Measurements from ENCODE around the gene SLC46A3.
"Not testable (repeated sequence)": the region's sequence is repeated elsewhere in the genome, so short reads cannot be mapped to it uniquely, and the experiment has no call there.

SLC46A3 gene, protein sequence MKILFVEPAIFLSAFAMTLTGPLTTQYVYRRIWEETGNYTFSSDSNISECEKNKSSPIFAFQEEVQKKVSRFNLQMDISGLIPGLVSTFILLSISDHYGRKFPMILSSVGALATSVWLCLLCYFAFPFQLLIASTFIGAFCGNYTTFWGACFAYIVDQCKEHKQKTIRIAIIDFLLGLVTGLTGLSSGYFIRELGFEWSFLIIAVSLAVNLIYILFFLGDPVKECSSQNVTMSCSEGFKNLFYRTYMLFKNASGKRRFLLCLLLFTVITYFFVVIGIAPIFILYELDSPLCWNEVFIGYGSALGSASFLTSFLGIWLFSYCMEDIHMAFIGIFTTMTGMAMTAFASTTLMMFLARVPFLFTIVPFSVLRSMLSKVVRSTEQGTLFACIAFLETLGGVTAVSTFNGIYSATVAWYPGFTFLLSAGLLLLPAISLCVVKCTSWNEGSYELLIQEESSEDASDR

DNA sequence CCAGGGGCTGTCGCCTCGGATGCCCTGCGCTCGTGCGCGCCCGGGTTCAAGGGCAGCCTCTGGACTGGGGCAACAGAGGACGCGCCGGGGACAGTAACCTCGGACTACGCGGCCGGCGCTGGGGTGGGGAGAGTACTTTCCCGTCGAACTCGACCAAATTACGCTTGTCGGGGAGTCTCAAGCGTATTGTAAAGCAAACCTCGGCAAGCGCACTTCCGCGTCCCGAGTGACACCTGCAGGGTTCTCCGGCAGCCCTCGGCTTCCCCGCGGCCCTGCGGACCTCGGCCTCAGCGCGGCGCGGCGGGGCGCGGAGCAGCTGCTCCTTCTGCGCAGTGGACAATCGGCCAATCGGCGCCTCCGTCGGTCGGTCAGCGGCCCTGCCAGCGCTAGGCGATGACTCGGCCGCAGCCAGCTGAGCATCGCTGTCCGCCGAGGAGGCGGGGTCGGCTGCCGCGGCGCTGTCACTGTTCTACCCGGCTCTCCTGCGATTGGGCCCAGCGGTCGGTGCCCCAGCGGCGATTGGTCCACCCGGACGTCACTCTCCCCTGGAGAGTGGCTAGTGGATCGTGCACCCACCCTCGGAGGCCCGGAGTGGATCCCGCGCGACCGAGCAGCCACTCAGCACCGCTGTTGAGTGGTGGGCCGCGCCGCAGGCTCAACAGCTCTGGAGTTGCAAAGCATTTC, at the start of gene SLC46A3:
Gene SLC46A3, minus strand, starts transcription at position 428 of the 684 bp plus-strand sequence. CDS start 972 bp downstream, outside the sequence.
- DNase-seq (ENCODE audit: low spot score), result peak; percentile 99

DNA sequence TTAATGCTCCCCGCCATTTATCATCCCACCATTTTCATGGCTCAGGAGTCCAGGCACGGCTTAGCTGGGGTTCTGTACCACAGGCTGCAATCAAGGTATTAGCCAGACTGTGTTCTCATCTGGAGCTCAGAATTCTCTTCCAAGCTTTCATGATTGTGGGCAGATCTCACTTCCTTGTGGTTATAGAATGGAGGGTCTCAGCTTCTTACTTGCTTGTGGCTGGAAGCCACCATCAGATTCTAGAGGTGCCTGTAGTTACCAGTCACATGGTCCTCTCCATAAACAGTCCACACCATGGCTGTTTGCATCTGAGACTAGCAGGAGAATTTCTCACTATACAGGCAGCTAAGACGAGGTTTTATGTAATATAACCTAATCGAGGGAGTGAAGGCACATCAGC, 45.1 kb upstream of the SLC46A3 start:
- DNase-seq (ENCODE audit: low spot score), result no peak

DNA sequence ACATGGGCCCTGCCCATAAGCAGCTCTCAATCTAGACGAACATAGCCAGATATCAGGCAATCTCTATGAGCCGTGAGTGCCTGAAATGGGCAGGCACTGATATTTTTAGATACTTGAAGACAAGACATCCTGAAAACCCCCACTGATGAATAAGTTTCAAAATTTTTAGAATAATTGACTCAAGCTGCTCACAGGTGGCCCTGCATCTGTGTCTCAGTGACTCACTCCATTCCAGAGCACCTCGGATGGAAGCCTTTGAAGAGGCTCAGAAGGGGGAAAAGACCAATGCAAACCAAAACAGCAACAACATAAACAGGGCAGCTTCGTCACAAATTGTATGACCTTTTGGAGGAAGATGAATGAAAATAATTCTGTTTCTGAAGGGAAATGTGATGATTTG, 42.8 kb upstream of the SLC46A3 start:
- DNase-seq (ENCODE audit: low spot score), result no peak

DNA sequence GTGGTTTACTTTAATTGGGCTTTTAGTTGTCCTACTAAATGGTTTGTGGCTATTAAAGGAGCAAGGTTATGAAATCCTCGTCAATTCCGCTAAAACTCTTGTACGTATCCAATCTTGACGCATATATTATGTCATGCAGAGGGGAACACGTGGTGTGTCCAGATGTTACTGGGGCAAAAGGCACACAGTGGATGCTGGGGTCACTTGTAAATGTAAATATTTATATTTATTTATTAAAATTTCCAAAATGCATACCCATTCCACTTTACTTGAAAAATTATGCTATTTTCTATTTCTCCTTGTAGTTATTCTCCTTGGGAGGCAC, 36.7 kb upstream of the SLC46A3 start:
- no peak for DNase-seq (ENCODE audit: low spot score)

DNA sequence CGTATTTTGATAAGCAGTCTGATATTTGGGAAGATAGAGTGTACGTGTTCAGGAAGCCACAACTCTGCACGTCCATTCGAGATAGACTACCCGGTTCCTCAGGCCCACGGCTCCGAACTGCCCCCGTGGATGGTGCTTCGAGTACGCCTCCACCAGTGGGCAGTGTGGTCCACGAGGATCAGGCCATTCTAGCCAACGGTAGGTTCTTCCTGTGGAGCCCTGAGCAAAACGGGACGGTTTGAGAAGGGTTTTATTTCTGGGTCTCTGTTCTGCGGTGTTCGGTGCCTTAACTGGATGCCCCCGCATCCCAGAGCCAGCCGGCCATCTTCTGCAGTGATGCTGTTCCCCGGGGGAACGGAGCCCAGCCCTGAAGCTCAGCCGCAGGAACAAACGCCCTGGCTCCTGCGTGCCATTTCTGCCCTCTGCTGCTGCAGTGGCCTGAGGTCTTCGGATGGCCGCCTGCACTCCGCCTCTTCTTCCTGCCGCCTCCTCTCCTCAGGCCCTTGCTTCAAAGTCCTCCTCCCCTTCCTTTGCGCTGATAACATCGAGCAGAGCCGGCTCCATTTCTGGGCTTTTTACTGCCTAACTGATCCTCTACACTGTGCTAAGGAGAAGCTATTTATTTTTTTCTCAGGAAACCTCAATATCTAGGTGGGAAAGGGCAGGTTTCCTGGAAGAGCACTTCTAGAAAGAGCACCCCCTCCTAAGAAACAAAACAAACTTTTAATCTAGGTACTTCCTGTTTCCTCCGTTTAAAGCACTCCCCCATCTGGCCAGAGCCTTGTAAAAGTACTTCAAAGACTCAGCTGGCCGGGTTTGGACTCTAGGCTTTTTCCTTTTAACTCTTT, 36.2 kb upstream of the SLC46A3 start:
- DNase-seq (ENCODE audit: low spot score), result no peak

DNA sequence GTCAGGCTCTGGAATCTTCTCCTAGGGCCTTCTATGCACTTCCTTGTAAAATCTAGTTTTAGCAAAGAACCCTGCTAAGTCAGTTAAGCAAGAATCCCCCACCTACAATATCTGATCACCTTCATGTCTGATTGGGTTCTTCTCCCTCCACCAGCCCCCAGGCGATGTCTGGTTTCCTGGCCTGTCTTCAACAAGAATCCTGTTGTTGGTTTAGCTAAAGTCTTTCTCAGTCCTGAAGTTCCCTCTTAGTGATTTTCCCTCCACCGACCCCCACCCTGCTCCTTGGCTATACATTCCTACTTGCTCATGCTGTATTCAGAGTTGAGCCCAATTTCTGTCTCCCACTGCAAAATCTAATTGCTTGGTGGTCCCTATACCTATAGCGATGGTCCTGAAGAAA, 35.2 kb upstream of the SLC46A3 start:
- no peak for DNase-seq (ENCODE audit: low spot score)

DNA sequence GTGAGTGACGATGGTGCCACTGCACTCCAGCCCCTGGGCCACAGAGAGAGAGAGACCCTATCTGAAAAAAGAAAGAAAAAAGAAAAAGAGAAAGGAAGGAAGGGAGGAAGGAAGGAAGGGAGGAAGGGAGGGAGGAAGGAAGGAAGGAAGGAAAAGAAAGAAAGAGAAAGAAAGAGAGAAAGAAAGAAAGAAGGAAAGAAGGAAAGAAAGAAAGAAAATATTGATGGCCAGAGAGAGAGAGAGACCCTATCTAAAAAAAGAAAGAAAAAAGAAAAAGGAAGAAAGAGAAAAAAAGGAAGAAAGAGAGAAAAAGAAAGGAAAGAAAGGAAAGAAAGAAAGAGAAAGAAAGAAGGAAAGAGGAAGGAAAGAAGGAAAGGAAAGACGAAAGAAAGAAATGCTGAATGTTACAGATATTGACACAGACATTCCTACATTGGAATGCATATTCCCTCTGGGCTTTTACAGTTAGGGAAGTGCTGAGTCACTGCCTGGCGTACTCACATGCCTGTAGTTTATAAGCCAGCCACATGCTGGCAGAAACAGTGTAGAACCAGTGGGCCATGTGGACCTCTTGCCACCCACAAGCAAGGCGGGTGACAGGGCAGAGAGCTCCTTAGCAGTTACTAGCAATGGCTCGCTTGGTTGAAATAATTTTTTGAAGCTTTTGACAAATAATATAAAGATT, 34.6 kb upstream of the SLC46A3 start:
- no peak for DNase-seq (ENCODE audit: low spot score)

DNA sequence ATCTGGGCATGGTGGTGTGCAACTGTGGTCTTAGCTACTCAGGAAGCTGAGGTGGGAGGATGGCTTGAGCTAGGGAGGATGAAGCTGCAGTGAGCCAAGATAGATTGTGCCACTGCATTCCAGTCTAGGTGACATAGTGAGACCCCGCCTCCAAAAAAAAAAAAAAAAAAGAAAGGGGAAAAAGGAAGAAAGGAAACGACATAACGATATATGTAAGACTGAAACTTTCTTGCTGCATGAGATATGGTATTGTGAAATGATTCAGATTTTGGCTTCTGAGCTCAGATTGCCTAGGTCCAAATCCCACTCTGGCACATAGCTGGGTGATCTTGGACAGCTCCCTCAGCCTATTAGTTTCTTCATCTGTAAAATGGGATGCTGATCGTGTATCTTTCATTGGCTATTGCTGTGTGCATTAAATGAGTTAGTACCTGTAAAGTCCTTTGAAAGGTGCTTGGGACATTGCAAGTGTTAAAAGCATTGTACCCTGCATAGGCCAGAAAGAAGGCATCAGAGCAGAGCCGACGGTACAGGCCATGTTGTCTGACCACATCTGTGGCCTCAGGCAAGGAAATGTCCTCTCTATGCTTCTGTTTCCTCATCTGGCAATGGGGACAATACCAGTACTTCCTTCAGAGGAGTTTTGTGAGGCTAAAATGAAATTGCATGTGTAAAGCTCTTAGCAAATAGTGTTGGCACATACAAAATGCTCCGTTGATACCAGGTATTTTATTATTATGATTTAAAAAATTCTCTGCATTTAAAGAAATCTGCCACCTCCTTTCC, 32.6 kb upstream of the SLC46A3 start:
- DNase-seq (ENCODE audit: low spot score), result no peak

DNA sequence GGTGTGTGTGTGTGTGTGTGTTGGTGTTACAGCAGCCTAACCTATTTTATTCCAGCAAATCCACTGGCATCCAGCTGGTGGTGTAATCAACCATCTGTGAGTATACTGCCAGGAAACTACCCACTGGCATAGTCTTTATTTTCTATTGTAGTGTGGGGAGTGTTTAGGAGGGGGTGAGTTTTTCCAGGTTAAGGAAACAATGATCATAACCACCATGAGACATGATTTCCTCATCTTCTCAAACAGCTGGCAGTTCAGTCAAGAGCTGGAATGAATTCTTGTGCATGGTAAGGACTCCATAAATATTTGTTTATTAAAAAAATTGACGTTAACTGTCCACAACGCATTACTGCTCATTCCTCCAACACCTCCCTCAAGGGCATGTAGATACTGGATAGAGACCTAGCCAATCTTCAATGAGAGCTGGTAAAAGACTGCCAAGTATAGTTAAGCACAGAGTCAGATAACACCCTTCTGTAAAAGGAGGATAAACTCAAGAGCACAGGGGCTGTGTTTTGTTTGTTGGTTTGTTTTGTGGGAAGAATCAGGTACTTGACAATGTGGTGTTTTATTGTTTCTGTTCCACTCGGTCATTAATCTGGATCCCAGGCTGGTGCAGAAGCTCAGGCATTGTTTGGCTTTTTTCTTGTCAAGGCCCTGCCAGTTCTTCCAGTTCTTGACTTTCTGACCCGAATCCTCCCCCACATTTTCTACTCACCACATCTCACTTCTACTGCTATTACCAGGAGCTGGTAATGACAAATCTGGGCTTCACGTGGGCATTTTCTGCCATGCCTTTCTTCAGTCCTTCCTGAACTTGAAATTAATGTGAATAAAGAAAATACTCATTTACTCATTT, 31.6 kb upstream of the SLC46A3 start:
- DNase-seq (ENCODE audit: low spot score), result no peak

DNA sequence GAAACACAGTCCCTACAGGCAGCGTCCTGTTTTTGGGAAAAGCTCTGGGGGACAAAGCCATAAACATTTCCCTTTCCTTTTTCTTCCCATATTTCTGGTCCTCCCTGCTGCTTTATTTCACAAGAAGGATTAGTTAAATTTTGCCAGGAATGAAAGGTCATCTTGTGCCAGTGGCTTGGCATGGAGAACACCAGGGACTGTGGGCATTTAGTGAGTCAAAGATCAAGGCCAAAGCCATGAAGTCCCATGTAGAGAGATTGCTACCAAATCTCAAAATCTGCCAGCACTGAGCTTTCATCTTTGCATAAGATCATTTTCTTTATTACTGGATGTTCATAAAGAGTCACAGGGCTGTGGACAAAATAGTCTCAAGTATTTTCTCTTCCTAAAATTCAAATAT, 29.1 kb upstream of the SLC46A3 start:
- DNase-seq (ENCODE audit: low spot score), result no peak

DNA sequence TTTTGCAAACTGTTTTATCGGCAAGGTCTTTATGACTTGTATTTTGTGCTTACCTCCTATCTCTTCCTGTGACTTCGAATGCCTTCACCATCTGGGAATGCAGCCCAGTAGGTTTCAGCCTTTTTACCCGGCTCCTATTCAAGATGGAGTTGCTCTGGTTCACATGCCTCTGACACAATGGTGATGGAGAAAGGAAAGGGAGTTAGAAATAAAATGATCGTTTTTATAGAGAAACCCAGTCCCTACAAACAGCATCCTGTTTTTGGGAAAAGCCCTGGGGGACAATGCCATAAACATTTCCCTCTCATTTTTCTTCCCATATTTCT, 27.5 kb upstream of the SLC46A3 start:
- DNase-seq (ENCODE audit: low spot score), result no peak

DNA sequence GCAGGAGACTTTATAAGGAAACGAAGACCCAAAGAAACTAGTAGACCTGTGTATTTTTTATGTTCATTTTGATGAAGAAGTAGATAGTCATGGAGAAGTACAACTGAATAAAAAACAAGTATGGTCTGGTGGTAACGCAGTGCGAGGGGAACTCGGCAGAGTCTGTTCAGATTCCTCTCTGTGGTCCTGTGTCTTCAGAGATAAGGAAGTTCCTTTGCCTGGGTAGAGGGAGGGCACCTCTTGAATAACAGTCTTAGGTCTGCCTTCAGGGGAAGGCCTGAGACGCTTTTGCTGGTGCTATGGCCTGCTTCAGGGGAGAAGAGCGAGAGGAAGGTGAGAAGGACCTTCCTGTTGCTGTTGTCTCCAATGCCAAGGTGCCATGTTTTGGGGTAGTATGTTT, 25.9 kb upstream of the SLC46A3 start:
- DNase-seq (ENCODE audit: low spot score), result no peak

DNA sequence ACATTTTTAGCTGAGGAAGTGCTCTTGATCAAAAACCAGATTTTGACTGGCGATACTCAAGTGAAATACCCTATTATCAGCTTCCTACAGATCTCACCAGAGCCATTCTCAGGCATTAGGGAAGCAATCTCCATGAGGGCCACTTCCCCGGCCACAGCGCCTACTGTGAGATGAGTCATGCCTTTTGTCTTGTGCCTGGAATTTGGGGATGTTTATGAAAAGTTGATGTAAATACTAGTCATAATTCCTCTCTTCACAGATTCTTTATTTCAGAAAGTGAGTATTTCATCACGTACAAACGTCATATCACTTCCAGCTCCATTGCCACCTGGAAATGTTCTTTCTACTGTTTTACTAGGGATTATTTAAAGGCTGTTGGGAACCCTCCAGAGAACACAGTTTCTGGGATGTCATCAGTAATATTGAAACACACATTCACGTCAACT, 25.3 kb upstream of the SLC46A3 start:
- DNase-seq (ENCODE audit: low spot score), result no peak

DNA sequence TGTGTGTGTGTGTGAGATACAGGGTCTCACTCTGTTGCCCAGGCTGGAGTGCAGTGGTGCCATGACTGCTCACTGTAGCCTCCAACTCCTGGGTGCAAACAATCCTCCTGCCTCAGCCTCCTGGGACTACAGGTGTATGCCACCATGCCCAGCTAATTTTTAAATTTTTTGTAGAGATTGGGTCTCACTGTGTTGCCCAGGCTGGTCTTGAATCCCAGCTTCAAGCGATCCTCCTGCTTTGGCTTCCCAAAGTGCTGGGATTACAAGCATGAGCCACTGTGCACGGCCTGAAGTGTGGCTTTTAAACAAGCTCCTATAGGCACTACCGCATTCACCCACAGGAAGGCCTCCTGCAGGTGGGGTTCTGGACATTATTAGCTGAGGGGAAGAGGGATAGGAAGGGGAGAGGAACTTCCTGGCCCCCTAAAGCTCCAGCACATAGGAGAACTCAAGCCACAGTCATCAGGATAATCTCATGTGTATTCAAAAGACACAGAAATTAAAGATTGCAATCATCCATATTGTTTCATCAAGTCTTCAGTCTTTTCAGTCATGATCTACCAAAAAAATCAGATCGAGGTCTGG, 24.8 kb upstream of the SLC46A3 start:
- no peak for DNase-seq (ENCODE audit: low spot score)

DNA sequence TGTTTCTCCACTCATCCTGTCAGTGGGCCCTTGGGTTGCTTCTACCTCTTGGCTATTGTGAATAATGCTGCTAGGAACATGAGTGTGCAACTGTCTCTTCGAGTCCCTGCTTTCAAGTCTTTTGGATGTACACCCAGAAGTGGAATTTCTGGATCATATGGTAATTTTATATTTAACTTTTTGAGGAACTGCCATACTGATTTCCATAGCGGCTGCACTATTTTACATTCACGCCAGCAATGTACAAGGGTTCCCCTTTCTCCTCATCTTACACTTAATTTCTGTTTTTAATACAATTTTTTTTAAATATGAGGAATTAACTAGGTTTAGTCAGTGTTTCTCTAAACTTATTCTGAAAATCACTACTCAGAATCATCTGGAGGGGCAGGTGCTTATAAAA, 24.2 kb upstream of the SLC46A3 start:
- no peak for DNase-seq (ENCODE audit: low spot score)

DNA sequence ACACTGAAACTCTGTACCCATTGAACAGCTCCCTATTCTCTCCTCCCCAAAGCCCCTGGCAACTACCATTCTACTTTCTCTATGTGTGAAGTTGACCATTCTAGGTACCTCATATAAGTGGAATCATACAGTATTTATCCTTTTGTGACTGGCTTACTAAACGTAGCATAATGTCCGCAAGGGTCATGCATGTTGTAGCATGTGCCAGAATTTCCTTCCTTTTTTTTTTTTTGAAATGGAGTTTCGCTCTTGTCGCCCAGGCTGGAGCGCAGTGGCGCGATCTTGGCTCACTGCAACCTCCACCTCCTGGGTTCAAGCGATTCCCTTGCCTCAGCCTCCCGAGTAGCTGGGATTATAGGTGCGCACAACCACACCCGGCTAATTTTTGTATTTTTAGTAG, 23.7 kb upstream of the SLC46A3 start:
- DNase-seq (ENCODE audit: low spot score), result not testable (repeated sequence)

DNA sequence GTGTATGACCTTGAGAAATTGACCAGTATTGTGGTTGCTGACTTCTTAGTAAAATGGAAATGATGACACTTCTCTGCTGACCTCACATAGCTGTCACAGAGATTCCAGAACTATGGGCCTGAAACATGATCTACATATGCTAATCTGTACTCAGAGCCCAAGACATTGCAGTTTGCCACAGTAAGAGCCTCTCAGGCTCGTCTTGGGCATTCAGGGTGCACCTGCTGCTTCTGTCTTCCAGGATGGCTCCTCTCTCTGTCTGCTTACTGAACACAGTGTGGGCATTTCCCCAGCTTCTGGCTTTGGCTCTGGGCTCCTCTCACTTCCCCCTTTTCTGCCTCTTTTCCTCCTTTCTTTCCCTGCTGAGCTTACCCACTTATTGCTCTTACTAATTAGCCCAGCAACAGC, 22.3 kb upstream of the SLC46A3 start:
- no peak for DNase-seq (ENCODE audit: low spot score)

DNA sequence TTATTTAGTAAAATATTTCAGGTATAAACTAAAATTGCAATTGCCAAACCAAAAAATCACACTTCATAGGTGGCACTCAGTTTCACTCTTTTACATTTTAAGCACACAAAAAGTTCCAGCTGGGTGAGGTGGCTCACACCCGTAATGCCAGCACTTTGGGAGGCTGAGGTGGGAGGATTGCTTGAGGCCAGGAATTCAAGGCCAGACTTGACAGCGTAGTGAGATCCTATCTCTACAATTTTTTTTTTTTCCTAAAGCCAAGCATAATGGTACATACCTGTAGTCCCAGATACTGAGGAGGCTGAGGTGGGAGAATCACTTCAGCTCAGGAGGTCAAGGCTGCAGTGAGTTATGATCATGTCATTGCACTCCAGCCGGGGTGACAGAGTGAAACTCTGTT, 20.6 kb upstream of the SLC46A3 start:
- DNase-seq (ENCODE audit: low spot score), result no peak

DNA sequence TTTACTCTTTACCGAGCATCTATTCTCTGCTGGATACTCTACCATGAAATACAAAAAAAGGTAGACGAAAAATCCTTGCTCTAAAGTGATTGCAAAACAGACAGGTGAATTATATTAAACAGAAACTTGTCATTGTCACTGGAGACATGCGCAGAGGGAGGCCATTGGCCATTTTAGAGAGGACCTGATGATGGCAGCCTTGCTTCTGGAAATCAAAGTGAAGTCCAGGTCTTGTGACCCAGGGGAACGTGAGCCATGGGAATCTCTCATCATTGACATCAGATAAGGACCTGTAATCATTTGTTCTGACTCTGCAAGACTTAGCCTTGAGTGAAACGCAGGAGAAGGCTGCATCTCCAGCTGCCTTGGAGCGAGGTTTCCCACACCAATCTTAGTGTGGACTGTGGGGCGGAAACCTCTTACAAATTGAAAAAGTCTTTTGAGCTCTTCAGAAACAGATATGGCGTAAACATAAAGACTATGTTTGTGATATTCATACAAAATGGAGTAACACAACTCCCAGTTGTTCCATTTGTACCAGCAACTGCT, 16.8 kb upstream of the SLC46A3 start:
- DNase-seq (ENCODE audit: low spot score), result no peak

DNA sequence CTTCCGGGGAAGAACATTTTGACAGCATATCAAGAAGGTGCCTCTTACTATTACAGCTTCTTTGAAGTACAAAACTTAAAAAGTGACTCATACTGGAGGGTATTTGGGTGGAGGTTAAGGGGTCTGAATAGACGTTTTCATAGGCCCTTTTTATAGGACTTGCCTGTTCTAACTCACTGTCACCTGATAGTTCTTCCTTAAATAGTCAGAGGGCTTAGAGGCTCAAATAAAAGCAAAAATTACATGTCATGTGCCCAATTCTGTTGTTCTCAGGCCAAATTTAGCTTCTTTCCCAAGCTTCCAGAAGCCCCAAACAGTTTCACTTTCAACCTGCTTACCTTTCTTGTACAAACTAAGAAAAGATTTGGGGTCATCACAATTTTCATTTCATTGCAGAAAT, 16.1 kb upstream of the SLC46A3 start:
- DNase-seq (ENCODE audit: low spot score), result no peak

Data from left forelimb (tissue), 1 donor.